Caco-2 (cell line): Measurements from ENCODE around the gene AAGAB. TPM values are rescaled to one million over a fixed set of nuclear protein-coding genes. Genes with fewer than 3 reads are reported as not detected.
A peak's percentile ranks its signal among the peaks of the same experiment; 100 is the strongest.

Experiments used
- BruUV-seq: library from RNA; stranded (reverse); fragments of 400-500 nt; replicated peaks from 2 replicates; lab custom pipeline; 2021; lab: Mats Ljungman, UMichigan
- CTCF ChIA-PET: fragments of 300-600 bp; sonication (Branson Sonifier 250); formaldehyde crosslinking; loops from one replicate; lab custom pipeline; 2022; ENCODE audit warnings: antibody characterized with exemption; lab: Charles Lee
- POLR2A ChIA-PET: fragments of 300-600 bp; sonication (Branson Sonifier 250); formaldehyde crosslinking; loops from one replicate; lab custom pipeline; 2022; ENCODE audit warnings: antibody characterized with exemption; lab: Charles Lee
- DNase-seq, 2 experiments: peaks; one replicate each; pipeline versions ENCODE4 v3.0.0 to v3.0.0-alpha.2; 2020 to 2022
- H3K27me3 ChIP-seq: replicated peaks from 2 replicates; pipeline ENCODE4 v1.6.0; 2011; ENCODE audit warnings: low read length; ENCODE audit not compliant: control insufficient read depth, insufficient read depth
- H3K36me3 ChIP-seq: 2 replicates; pipeline ENCODE4 v1.5.1; 2011; ENCODE audit warnings: low read length; ENCODE audit not compliant: control insufficient read depth, insufficient read depth
- H3K4me1 ChIP-seq: fragments of 250-450 bp; sonication (Bioruptor Pico); 2 replicates; pipeline ENCODE4 v1.5.1; 2020; ENCODE audit warnings: mild to moderate bottlenecking
- H3K4me3 ChIP-seq: 2 replicates; pipeline ENCODE4 v1.5.1; 2011; ENCODE audit warnings: low read depth, mild to moderate bottlenecking, control low read depth, low read length
- H3K9me3 ChIP-seq: fragments of 250-450 bp; sonication (Bioruptor Pico); 2 replicates; pipeline ENCODE4 v1.5.1; 2020; ENCODE audit warnings: mild to moderate bottlenecking, moderate library complexity
- H3K27ac Mint-ChIP-seq: one replicate; pipeline ENCODE4 v1.8.0; 2022; ENCODE audit warnings: mixed read lengths; ENCODE audit not compliant: unreplicated experiment
- H3K27me3 Mint-ChIP-seq: one replicate; pipeline ENCODE4 v1.8.0; 2022; ENCODE audit warnings: mixed read lengths; ENCODE audit not compliant: insufficient read depth, unreplicated experiment
- H3K36me3 Mint-ChIP-seq: one replicate; pipeline ENCODE4 v1.8.0; 2022; ENCODE audit warnings: mild to moderate bottlenecking, mixed read lengths; ENCODE audit not compliant: insufficient read depth, unreplicated experiment
- H3K4me1 Mint-ChIP-seq: one replicate; pipeline ENCODE4 v1.8.0; 2022; ENCODE audit warnings: low read depth, mixed read lengths; ENCODE audit not compliant: unreplicated experiment
- H3K4me3 Mint-ChIP-seq: one replicate; pipeline ENCODE4 v1.8.0; 2022; ENCODE audit warnings: mild to moderate bottlenecking, moderate library complexity, mixed read lengths; ENCODE audit not compliant: unreplicated experiment
- H3K9me3 Mint-ChIP-seq: one replicate; pipeline ENCODE4 v1.8.0; 2022; ENCODE audit warnings: mixed read lengths; ENCODE audit not compliant: unreplicated experiment
- CTCF ChIP-seq, 2 experiments: fragments of 200-600 bp in 1 of 2; IDR thresholded peaks; 1 replicate in 1 of 2; 2 replicates in 1 of 2; pipeline versions ENCODE4 v1.5.1 to v1.8.0; 2011 to 2022; ENCODE audit warnings: antibody characterized with exemption in 1 of 2, control low read depth in 1 of 2, inconsistent platforms in 1 of 2, low read depth in 1 of 2, low read length in 1 of 2, mild to moderate bottlenecking in 1 of 2, moderate library complexity in 1 of 2; ENCODE audit not compliant: insufficient read depth in 1 of 2, severe bottlenecking in 1 of 2, unreplicated experiment in 1 of 2
- intact Hi-C: fragments of 100-400 bp; cut with micrococcal nuclease; formaldehyde crosslinking; loops from one replicate; pipeline ENCODE4 v1.10.0; 2022; ENCODE audit not compliant: unreplicated experiment
- total RNA-seq: library from RNA; stranded (reverse); gene quantifications from 2 replicates; pipeline ENCODE4 v1.2.3, GENCODE V29; 2022

The AAGAB gene
- total RNA-seq, 1 experiment from 2014 or later = 64.6 TPM

- Histone ChIP-seq H3K27me3 (no peaks in the 10 kb centered on the region), H3K4me1 (no peaks in the 10 kb centered on the region), H3K9me3 (no peaks in the 10 kb centered on the region), H3K4me3 (no peak overlapping the region), H3K36me3 (no peaks in the 10 kb centered on the region; the same call in 1 of the 2 replicates)
- ChIA-PET POLR2A (no interaction called here), CTCF (no interaction called here)
- BruUV-seq = no TSS peak
- H3K36me3 Mint-ChIP-seq = peaks cover 30% of the 10 kb centered on the region
- TF ChIP-seq CTCF (IDR thresholded peaks at IDR 0.05; ENCODE audit: insufficient read depth in 1 of 2, low read depth in 1 of 2, low read length in 1 of 2, severe bottlenecking in 1 of 2, unreplicated experiment in 1 of 2) = no peak
- H3K4me1 Mint-ChIP-seq = no peaks in the 10 kb centered on the region
- H3K27ac Mint-ChIP-seq = peak overlapping the region; percentile 23
- intact Hi-C loops = no loop called here
- no peaks in the 10 kb centered on the region for H3K9me3 Mint-ChIP-seq
- no peaks in the 10 kb centered on the region for H3K27me3 Mint-ChIP-seq
- no peak for DNase-seq
- no peak overlapping the region for H3K4me3 Mint-ChIP-seq
Observed at GRCh38 chr15:67228286-67228685, 26.2 kb downstream of the AAGAB start.

GRCh38 chr15:67227846-67228245, 26.6 kb downstream of the AAGAB start:
- no peaks in the 10 kb centered on the region for H3K27me3 Mint-ChIP-seq
- no peak overlapping the region for H3K27ac Mint-ChIP-seq
- Histone ChIP-seq H3K9me3 (no peaks in the 10 kb centered on the region), H3K27me3 (no peaks in the 10 kb centered on the region), H3K4me3 (no peak overlapping the region), H3K36me3 (no peaks in the 10 kb centered on the region; the same call in 1 of the 2 replicates), H3K4me1 (no peaks in the 10 kb centered on the region)
- ChIA-PET POLR2A (no interaction called here), CTCF (no interaction called here)
- peaks cover 26% of the 10 kb centered on the region for H3K36me3 Mint-ChIP-seq
- no peak for TF ChIP-seq CTCF (IDR thresholded peaks at IDR 0.05; ENCODE audit: insufficient read depth in 1 of 2, low read depth in 1 of 2, low read length in 1 of 2, severe bottlenecking in 1 of 2, unreplicated experiment in 1 of 2)
- no peaks in the 10 kb centered on the region for H3K9me3 Mint-ChIP-seq
- no peak for DNase-seq
- no TSS peak for BruUV-seq
- no peaks in the 10 kb centered on the region for H3K4me1 Mint-ChIP-seq
- intact Hi-C loops = no loop called here
- H3K4me3 Mint-ChIP-seq = no peak overlapping the region

GRCh38 chr15:67227431-67227830, 27.0 kb downstream of the AAGAB start:
- intact Hi-C loops = no loop called here
- TF ChIP-seq CTCF (IDR thresholded peaks at IDR 0.05; ENCODE audit: insufficient read depth in 1 of 2, low read depth in 1 of 2, low read length in 1 of 2, severe bottlenecking in 1 of 2, unreplicated experiment in 1 of 2) = no peak
- Mint-ChIP-seq H3K36me3 (peaks cover 23% of the 10 kb centered on the region), H3K4me1 (no peaks in the 10 kb centered on the region), H3K27ac (no peak overlapping the region), H3K9me3 (no peaks in the 10 kb centered on the region), H3K4me3 (no peak overlapping the region), H3K27me3 (no peaks in the 10 kb centered on the region)
- Histone ChIP-seq H3K4me1 (no peaks in the 10 kb centered on the region), H3K4me3 (no peak overlapping the region), H3K9me3 (no peaks in the 10 kb centered on the region), H3K27me3 (no peaks in the 10 kb centered on the region), H3K36me3 (no peaks in the 10 kb centered on the region; the same call in 1 of the 2 replicates)
- ChIA-PET POLR2A (no interaction called here), CTCF (no interaction called here)
- no peak for DNase-seq
- BruUV-seq = no TSS peak
